Peyer's patch (tissue), 4 donors: ENCODE measurements around the gene PRKCH.

Experiments
- POLR2A ChIP-seq, 2 donors: fragments of 450-650 bp; IDR thresholded peaks; one replicate each; pipeline ENCODE4 v1.5.1; 2017; ENCODE audit warnings: antibody characterized with exemption in 2 of 2, mild to moderate bottlenecking in 2 of 2, moderate library complexity in 2 of 2
- TF ChIP-seq, protein P1 (sequence below), 6 experiments: fragments of 450-650 bp in 4 of 6; fragments of 200-600 bp in 2 of 6; sonication (generic) in 1 of 6; IDR thresholded peaks; one replicate each; pipeline ENCODE4 v1.5.1; 2017 to 2019; ENCODE audit warnings: antibody characterized with exemption in 6 of 6, mild to moderate bottlenecking in 3 of 6, moderate library complexity in 1 of 6

GRCh38 chr14:61357123-61357522, 35.7 kb downstream of the PRKCH start:
- TF ChIP-seq, protein P1, sequence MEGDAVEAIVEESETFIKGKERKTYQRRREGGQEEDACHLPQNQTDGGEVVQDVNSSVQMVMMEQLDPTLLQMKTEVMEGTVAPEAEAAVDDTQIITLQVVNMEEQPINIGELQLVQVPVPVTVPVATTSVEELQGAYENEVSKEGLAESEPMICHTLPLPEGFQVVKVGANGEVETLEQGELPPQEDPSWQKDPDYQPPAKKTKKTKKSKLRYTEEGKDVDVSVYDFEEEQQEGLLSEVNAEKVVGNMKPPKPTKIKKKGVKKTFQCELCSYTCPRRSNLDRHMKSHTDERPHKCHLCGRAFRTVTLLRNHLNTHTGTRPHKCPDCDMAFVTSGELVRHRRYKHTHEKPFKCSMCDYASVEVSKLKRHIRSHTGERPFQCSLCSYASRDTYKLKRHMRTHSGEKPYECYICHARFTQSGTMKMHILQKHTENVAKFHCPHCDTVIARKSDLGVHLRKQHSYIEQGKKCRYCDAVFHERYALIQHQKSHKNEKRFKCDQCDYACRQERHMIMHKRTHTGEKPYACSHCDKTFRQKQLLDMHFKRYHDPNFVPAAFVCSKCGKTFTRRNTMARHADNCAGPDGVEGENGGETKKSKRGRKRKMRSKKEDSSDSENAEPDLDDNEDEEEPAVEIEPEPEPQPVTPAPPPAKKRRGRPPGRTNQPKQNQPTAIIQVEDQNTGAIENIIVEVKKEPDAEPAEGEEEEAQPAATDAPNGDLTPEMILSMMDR (IDR thresholded peaks at IDR 0.05) = no peak
- no peak for TF ChIP-seq POLR2A (IDR thresholded peaks at IDR 0.05)
